ENCODE data around the gene TRPM5.

DNA sequence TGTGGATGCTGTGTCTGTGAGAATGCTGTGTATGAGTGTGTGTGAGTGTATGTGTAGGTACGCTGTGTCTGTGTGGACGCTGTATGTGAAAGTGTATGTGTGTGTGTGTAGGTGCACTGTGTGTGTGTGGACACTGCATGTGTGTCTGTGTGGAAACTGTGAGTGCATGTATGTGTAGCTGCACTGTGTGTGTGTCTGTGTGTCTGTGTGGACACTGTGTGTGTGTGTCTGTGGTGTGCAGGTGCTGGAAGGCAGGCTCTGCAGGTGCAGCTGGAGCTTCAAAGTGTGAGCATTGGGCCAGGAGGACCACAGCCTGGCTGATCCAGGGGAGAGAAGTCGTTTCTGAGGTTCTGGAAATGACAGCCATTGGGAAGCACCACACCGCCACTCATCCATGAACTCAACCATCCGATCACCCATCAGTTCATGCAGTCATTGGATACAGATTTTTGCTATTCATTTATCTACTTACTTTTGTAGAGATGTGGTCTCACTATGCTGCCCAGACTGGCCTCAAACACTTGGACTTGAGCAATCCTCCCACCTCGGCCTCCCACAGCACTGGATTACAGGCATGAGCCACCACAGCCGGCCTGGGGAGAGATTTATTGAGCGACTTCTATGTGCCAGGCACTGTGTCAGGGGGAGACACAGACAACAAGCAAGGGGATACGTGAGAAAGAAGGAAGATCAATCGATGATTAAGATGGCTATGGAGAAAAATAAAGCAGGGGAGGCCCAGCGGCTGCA lies 9.6 kb downstream of the TRPM5 start:
- TF ChIP-seq, protein P1, sequence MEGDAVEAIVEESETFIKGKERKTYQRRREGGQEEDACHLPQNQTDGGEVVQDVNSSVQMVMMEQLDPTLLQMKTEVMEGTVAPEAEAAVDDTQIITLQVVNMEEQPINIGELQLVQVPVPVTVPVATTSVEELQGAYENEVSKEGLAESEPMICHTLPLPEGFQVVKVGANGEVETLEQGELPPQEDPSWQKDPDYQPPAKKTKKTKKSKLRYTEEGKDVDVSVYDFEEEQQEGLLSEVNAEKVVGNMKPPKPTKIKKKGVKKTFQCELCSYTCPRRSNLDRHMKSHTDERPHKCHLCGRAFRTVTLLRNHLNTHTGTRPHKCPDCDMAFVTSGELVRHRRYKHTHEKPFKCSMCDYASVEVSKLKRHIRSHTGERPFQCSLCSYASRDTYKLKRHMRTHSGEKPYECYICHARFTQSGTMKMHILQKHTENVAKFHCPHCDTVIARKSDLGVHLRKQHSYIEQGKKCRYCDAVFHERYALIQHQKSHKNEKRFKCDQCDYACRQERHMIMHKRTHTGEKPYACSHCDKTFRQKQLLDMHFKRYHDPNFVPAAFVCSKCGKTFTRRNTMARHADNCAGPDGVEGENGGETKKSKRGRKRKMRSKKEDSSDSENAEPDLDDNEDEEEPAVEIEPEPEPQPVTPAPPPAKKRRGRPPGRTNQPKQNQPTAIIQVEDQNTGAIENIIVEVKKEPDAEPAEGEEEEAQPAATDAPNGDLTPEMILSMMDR (IDR thresholded peaks at IDR 0.05), result no peak
- TF ChIP-seq POLR2A (IDR thresholded peaks at IDR 0.05) (no peak), POLR2AphosphoS5 (IDR thresholded peaks at IDR 0.05) (no peak)

All from stomach (tissue), 4 donors.